ENCODE measurements around the gene MCU.
"Not testable (repeated sequence)": the region's sequence is repeated elsewhere in the genome, so short reads cannot be mapped to it uniquely, and the experiment has no call there.

MCU gene

DNA sequence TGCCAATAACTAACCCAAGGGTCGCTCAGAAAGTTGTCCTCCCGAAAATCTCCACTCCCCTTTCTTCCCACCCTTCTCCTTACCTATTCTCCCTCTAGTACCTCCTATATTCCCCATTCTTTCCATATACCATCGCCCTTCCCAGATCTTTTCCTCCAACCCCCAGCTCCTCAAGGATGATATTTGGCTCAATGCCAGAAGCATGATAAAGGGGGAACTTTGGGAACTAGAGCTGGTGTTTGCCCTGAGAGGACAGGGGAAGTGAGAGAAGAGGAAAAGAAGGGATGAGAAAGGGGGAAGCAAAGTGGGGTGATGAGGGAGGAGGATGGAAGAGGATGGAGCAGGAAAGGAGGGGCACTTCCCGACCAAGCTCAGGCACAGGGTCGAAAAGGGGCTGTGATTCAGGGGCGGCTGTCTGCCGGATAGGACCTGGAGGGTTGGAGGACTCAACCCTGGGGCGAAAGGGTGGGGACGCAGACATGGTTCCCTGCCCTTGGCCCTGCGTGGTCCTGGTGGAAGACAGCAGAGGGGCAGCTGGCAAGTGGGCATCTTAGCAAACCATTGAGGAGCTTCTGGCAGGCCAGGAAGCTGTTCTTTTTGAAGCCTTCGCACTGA, 203.4 kb downstream of the MCU start:
- no peak for TF ChIP-seq POLR2A (IDR thresholded peaks at IDR 0.05; ENCODE audit: low read depth, low read length)
- DNase-seq (ENCODE audit: insufficient read length, low spot score): no peak
- FAIRE-seq: no peak

DNA sequence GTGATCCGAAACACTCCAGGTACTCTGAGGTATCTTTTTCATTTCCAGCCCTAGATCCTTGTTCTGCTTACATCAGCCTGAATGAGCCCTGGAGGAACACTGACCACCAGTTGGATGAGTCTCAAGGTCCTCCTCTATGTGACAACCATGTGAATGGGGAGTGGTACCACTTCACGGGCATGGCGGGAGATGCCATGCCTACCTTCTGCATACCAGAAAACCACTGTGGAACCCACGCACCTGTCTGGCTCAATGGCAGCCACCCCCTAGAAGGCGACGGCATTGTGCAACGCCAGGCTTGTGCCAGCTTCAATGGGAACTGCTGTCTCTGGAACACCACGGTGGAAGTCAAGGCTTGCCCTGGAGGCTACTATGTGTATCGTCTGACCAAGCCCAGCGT, 206.7 kb downstream of the MCU start:
- DNase-seq (ENCODE audit: insufficient read length, low spot score) (no peak), FAIRE-seq (no peak)
- no peak for TF ChIP-seq POLR2A (IDR thresholded peaks at IDR 0.05; ENCODE audit: low read depth, low read length)

DNA sequence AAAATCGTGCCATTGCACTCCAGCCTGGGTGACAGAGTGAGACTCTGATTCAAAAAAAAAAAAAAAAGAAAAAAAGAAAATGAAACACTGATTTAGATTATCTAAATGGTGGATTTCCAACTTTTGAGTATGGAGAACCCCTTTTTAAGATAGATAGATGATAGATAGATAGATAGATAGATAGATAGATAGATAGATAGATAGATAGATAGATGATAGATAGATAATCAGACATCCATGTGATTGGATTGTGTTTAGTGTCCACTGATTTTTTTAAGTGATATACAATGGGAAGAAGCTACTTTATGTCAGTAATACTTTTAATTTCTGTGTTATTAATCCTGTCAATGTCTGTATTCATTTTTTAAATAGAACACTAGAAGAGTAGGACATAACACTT, 207.6 kb downstream of the MCU start:
- DNase-seq (ENCODE audit: insufficient read length, low spot score) (no peak), FAIRE-seq (no peak)
- no peak for TF ChIP-seq POLR2A (IDR thresholded peaks at IDR 0.05; ENCODE audit: low read depth, low read length)

DNA sequence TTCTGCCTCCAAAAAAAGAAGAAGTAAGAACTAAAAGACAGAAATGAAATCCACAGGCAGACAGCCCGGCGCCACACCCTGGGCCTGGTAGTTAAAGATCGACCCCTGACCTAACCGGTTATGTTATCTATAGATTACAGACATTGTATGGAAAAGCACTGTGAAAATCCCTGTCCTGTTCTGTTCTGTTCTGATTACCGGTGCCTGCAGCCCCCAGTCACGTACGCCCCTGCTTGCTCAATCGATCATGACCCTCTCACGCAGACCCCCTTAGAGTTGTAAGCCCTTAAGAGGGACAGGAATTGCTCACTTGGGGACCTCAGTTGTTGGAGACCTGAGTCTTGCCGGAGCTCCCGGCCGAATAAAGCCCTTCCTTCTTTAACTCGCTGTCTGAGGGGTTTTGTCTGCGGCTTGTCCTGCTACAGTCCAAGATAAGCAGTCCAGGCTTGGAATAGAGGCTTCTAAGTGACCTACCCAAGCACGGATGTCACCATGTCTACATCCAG, 212.1 kb downstream of the MCU start:
- not testable (repeated sequence) for DNase-seq (ENCODE audit: insufficient read length, low spot score); FAIRE-seq

DNA sequence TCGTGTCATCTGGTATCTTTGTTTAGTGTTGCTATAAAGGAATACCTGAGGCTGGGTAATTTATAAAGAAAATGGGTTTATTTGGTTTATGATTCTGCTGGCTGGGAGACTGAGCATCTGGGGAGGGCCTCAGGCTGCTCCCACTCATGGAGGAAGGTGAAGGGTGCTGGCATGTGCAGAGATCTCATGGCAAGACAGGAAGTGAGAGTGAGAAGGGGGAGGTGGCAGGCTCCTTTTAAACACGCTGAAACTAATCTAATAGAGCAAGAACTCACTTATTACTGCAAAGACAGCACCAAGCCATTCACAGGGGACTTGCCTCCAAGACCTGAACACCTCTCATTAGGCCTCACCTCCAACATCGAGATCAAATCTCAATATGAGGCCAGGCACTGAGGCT, 212.9 kb downstream of the MCU start:
- DNase-seq (ENCODE audit: insufficient read length, low spot score) (no peak), FAIRE-seq (no peak)
- TF ChIP-seq POLR2A (IDR thresholded peaks at IDR 0.05; ENCODE audit: low read depth, low read length): no peak

DNA sequence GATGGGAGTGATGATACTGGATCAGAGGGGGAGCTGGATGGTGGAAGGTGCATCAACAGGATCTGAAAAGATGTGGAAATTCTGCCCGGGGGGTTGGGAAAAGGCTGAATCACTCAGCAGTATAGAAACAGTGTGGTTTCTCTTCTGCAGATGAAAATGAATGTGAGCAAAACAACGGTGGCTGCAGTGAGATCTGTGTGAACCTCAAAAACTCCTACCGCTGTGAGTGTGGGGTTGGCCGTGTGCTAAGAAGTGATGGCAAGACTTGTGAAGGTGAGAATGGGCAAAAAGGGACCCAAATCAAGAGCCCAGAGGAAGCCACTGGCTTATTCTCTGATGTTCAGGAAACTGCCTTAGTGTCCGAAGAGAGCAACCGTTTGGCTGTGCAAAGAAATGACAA, 214.5 kb downstream of the MCU start:
- TF ChIP-seq POLR2A (IDR thresholded peaks at IDR 0.05; ENCODE audit: low read depth, low read length): no peak
- FAIRE-seq (no peak), DNase-seq (ENCODE audit: insufficient read length, low spot score) (no peak)

DNA sequence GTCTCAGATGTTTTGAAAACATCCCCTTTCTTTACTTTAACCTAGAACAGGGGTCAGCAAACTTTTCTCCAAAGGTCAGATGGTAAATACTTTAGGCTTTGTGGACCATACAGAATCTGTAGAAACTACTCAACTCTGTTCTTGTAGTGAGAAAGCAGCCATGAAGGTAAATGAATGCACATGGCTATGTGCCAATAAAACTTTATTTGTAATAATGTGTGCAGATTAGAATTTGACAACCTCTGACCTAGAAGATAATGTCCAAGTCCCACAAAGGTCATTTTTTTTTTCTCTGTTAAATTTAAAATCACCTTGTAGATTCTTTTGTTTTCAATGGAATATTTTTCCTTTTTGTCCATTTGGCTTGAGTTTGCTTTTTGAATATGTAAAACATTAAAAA, 218.8 kb downstream of the MCU start:
- DNase-seq (ENCODE audit: insufficient read length, low spot score) (no peak), FAIRE-seq (no peak)
- no peak for TF ChIP-seq POLR2A (IDR thresholded peaks at IDR 0.05; ENCODE audit: low read depth, low read length)

DNA sequence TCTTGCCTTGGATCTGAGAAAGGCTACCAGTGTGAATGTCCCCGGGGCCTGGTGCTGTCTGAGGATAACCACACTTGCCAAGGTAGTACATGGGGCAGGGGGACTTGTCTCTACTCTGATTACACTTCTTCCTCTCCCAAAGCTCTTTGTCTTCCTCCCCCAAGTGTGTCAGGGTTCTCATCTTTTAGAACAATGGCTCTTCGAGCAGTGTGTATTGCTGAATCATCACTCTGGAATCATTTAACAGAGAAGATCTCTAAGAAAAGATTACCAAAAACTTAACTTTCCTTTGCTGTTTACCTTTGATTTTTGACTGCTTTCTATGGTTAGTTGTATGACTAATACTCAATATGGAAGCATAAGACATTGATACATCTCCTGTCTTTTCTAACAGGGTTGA, 219.8 kb downstream of the MCU start:
- FAIRE-seq: no peak

DNA sequence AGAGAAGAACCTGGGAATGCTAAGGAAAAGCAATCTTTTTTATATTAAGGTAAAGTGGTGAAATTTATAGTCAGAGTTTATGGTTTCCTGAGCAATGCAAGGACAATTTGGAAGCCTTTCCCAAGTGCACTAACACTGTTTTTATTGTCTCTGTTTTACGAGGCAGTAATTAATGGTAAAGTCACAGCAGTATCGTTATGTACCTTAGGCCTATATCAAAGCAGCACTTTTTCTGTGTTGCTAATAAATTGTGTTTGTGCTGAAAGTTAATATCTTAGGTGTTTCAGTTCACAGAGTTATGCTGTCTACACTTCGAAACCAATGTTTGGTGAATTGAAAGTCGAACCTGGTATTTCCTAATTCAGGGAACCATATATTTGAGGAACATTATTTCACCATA, 220.8 kb downstream of the MCU start:
- TF ChIP-seq POLR2A (IDR thresholded peaks at IDR 0.05; ENCODE audit: low read depth, low read length): no peak
- DNase-seq (ENCODE audit: insufficient read length, low spot score) (no peak), FAIRE-seq (no peak)

More for the DNA sequence above, 219.8 kb downstream of the MCU start:
- DNase-seq (ENCODE audit: insufficient read length, low spot score): no peak
- TF ChIP-seq POLR2A (IDR thresholded peaks at IDR 0.05; ENCODE audit: low read depth, low read length): no peak

DNA sequence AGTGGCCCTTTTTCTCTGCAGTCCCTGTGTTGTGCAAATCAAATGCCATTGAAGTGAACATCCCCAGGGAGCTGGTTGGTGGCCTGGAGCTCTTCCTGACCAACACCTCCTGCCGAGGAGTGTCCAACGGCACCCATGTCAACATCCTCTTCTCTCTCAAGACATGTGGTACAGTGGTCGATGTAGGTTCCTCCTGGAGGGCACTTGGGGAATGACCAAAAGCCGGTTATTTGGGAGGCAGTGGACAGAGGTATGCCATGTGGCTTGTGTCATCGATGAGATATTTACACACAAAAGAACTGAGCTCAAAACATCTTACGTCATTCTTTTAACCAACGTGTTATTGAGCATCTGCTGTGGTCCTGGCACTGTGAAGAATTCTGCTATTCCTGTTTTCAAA, 221.3 kb downstream of the MCU start:
- no peak for TF ChIP-seq POLR2A (IDR thresholded peaks at IDR 0.05; ENCODE audit: low read depth, low read length)
- FAIRE-seq (no peak), DNase-seq (ENCODE audit: insufficient read length, low spot score) (no peak)

DNA sequence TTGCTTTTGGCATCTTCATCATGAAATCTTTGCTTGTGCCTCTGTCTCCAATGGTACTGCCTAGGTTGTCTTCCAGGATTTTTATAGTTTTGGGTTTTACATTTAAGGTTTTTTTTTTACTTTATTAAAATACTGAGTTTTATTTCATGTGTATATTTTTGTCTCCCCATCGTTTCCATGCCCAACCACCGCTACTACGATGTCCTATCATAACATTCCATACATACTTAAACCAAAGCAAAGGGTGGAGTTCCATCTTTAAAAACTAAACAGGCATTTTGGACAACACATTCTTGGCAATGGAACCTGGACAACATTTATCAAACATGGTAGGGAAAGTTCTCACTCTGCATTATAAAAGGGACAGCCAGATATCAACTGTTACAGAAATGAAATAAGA, 225.3 kb downstream of the MCU start:
- FAIRE-seq; DNase-seq (ENCODE audit: insufficient read length, low spot score): not testable (repeated sequence)

DNA sequence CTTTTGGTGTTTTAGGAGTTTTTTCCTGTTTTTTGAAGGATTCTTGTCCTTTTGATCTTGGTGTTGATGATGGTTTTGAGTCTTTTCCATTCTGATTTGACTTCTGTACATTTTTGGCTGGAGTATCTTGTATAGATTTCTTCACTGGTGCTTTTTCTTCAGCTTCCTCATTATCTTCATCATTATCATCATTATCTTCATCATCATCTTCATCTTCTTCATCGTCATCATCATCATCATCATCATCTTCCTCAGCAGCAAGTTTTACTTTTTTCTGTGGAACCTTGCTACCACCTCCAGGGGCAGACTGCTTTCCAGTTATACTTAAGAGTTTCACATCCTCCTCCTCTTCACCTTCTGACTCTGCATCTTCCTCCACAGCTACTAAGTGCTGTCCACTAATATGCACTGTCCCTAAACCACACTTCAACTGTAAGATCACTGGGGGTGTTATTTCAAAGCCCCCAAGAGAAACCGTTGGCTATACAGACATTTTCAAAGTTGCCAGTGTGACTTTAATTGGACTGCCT, 225.9 kb downstream of the MCU start:
- peak; percentile 11 for FAIRE-seq
- DNase-seq (ENCODE audit: insufficient read length, low spot score): not testable (repeated sequence)

DNA sequence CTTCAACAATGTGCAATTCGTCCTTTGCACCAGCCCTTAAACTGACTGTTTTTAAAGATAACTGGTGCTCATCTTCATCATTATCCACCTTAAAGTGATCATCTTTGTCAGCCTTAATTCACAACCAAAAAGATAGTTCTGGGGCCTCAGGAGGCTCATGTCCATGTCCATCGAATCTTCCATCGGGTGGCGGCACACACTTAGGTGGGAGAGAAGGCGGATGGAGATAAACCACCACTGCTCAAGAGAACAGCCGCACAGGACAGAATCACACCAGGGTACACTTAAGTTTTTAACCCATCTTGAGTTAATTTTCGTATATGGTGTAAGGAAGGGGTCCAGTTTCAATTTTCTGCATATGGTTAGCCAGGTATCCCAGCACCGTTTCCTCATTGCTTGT, 226.4 kb downstream of the MCU start:
- FAIRE-seq (no peak), DNase-seq (ENCODE audit: insufficient read length, low spot score) (no peak)
- TF ChIP-seq POLR2A (IDR thresholded peaks at IDR 0.05; ENCODE audit: low read depth, low read length): no peak

DNA sequence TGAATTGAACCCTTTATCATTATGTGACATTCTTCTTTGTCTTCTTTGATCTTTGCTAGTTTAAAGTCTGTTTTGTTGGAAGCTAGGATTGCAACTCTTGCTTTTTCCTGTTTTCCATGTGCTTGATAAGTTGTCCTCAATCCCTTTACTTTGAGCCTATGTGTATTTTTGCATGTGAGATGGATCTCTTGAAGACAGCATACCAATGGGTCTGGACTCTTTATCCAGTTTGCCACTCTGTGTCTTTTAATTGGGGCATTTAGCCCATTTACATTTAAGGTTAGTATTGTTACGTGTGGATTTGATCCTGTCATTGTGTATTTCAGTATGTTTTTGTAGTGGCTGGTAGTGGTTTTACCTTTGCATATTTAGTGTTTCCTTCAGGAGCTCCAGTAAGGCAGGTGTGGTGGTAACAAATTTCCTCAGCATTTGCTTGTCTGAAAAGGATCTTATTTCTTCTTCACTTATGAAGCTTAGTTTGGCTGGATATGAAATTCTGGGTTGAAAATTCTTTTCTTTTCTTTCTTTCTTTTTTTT, 229.3 kb downstream of the MCU start:
- DNase-seq (ENCODE audit: insufficient read length, low spot score); FAIRE-seq: not testable (repeated sequence)

DNA sequence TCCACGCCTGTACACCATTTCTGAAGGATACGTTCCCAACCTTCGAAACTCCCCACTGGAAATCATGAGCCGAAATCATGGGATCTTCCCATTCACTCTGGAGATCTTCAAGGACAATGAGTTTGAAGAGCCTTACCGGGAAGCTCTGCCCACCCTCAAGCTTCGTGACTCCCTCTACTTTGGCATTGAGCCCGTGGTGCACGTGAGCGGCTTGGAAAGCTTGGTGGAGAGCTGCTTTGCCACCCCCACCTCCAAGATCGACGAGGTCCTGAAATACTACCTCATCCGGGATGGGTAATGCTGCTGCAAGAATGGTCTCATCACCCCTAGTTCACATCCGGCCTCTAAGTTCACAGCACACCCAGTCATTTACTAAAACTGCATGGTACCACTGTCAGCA, 232.4 kb downstream of the MCU start:
- no peak for TF ChIP-seq POLR2A (IDR thresholded peaks at IDR 0.05; ENCODE audit: low read depth, low read length)
- DNase-seq (ENCODE audit: insufficient read length, low spot score): no peak
- no peak for FAIRE-seq

Measured in H54 (cell line).